NCI-H1417 treated with DMSO at 0.1 percent for 48 hours (cell line): Measurements from ENCODE around the gene CST3.
"Not testable (repeated sequence)": the region's sequence is repeated elsewhere in the genome, so short reads cannot be mapped to it uniquely, and the experiment has no call there.

Experiments used
- DNase-seq: peaks from one replicate; lab custom pipeline; 2025; lab: John Stamatoyannopoulos, UW

CST3 gene

GRCh38 chr20:23662276-23662870 lies 24.6 kb upstream of the CST3 start:
- DNase-seq, result no peak

GRCh38 chr20:23661002-23661429 lies 23.3 kb upstream of the CST3 start:
- no peak for DNase-seq

- no peak for DNase-seq
Observed at GRCh38 chr20:23659989-23660837, 22.5 kb upstream of the CST3 start.

- DNase-seq, result not testable (repeated sequence)
Observed at GRCh38 chr20:23659610-23659988, 21.8 kb upstream of the CST3 start.

- no peak for DNase-seq
Observed at GRCh38 chr20:23658989-23659609, 21.3 kb upstream of the CST3 start.

GRCh38 chr20:23658336-23658735 lies 20.6 kb upstream of the CST3 start:
- no peak for DNase-seq

GRCh38 chr20:23657202-23657601 lies 19.4 kb upstream of the CST3 start:
- no peak for DNase-seq

- DNase-seq, result no peak
Observed at GRCh38 chr20:23656372-23656771, 18.6 kb upstream of the CST3 start.

DNA sequence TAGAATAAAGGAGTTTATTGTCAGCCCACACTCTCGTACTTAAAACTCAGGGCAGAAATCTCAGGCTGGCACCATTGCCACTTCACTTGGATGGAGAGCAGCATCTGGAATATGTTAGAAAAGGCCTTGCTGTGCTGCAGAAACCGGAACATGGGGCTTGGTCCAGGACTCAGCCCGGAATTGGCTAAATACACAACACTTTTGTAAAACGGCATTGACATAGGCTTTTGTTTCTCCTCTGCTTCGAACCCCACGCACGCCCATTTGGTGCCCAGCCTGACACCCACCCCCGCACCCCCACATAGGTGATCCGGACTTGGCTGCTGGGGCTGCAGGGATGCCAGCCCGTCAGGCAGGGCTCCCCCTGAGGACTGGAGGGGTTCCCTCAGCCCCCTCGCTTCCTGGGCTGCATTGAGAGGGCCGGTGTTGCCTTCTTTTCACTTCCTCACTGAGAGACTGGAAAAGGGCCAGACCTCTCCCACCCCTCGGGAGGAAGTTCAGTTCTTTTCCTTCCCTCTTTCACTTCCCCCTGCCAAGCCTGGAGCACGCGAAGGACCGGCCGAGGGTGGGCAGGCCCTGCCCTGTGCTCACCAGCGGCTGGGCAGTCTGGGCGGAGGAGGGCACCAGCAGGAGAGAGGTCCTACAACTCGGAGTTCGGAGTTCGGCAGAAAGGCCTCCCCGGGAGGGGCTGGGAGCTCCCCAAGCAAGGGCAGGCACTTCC lies 17.9 kb upstream of the CST3 start:
- no peak for DNase-seq

- DNase-seq, result no peak
Observed at GRCh38 chr20:23654717-23655116, 17.0 kb upstream of the CST3 start.

GRCh38 chr20:23654000-23654399 lies 16.2 kb upstream of the CST3 start:
- no peak for DNase-seq

DNA sequence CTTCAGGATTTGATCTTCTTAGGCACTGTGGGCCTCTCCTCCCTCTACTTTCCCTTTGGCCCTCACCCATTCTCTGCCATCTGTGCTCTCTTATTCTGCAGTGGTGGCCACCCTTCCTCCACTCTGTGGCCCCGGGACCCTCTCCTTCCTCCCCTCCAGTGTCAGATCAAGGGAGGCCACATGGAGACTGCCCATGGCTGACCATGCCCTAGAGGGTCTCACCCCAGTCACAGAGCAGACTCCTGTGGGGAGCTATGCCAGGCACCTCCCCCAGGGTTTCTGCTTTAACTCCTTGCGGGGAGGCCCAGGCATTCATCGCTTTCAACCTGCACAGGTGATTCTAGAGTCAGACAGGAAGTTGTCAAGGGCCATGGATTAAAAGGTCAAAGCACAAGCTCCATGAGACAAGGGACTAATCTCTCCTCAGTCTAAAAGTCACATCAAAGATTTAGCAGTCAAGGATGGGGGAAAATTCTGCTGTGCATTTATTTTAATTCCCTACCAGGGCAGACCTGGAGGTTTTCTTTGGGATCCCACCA lies 15.7 kb upstream of the CST3 start:
- DNase-seq, result no peak

GRCh38 chr20:23652926-23653325 lies 15.2 kb upstream of the CST3 start:
- DNase-seq, result no peak

DNA sequence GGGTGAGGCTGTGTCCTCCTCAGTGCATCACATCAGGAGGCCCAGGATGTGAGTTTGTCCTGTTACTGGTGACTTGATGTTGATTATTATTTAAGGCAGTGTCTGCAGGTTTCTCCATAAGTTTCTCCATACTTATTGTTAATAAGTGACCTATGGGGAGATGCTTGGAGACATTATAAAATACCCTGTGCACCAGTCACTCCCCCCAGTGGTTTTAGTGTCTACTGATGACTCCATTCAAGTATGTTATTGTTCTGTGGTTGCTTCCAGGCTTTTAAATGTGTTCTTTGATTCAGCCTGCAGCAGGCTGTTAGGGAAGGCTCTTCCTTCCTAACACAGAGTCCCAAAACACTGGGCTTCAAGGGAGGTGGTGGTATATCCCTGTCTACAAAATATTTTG lies 14.6 kb upstream of the CST3 start:
- no peak for DNase-seq

DNA sequence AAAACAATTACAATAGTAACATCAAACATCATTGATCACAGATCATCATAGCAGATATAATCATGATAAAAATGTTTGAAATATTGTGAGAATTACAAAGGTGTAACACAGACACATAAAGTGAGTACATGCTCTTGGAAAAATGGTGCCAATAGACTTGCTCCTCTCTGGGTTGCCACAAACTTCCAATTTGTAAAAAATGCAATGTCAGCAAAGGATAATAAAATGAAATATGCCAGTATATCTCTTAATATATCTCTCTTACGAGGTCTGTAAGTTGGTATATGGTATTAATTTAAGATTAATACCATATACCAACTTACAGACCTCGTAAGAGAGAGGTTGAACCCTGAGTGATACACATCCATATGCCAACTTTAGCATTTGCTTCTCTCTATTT lies 13.4 kb upstream of the CST3 start:
- DNase-seq, result no peak

- DNase-seq, result no peak
Observed at GRCh38 chr20:23649830-23650417, 12.2 kb upstream of the CST3 start.

DNA sequence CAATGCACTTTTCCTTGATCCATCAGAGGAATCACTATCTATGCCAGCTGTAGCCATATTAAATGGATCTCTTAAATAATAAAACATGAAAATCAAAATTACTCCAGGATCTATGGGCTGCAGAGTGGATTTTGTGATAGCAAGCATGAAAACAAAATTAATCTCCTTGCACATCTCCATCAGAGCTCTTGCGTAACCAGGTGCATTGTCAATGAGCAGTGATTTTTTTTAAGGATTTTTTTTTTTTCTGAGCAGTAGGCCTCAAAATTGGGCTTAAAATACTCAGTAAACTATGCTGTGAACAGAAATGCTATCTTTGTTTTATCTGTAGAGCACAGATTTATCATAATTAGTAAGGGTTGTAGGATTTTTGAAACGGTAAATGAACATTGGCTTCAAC lies 11.5 kb upstream of the CST3 start:
- DNase-seq, result no peak

DNA sequence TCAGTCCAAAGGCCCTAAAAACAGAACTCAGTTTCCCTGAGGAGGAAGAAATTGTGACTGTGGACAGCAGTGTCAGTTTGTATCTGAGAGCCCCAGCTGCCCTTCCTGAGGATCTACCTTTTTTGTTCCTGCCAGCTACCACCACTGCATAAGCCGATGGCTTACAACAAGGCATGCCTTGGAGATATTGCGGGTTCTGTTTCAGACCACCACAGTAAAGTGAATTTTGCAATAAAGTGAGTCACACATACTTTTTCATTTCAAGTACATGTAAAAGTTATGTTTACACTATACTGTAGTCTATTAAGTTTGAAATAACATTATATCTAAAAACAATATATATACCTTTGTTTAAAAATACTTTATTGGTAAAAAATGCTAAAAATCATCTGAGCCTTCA lies 9.6 kb upstream of the CST3 start:
- DNase-seq, result no peak

- DNase-seq, result no peak
Observed at GRCh38 chr20:23646106-23646873, 8.5 kb upstream of the CST3 start.

DNA sequence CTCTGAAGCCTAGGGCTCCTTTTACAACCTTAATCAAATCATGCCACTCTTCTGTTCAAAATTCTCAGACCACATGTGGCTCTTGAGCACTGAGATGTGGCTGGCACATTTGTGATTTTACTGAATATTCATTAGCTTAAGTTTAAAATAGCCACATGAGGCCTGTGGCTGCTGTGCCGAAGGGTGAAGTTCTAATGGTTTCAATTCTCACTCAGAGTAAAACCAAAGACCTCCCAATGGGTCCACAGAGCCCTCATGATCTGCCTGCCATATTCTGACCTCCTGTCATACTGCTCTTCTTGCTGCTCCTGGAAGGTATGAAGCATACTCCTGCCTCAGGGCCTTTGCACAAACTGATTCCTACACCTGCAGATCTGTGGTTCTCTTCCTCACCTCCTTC lies 7.8 kb upstream of the CST3 start:
- DNase-seq, result no peak

DNA sequence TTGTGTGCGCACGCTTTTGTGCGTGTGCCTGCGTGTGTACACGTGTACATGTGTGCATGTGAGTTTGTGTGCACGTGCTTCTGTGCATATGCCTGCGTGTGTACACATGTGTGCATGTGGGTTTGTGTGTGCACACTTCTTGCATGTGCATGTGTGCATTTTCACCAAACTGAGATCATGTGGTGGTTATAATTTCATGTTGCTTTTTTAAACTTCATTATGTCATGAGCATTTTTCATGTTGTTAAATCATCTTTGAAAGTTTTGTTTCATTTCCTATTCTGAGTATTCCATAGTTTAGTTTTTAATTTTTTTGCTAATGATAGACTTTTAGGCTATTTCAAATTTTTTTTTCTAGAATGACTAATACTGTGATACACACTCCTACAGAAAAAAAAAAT lies 6.4 kb upstream of the CST3 start:
- no peak for DNase-seq
